Measurements from ENCODE around the gene TAS2R5. TPM values are rescaled to one million over a fixed set of nuclear protein-coding genes. Genes with fewer than 3 reads are reported as not detected.
A peak's percentile ranks its signal among the peaks of the same experiment; 100 is the strongest.

Gene TAS2R5
- total and polyA plus RNA-seq, 2 experiments from 2014 or later = 0.89 to 5.1 TPM

DNA sequence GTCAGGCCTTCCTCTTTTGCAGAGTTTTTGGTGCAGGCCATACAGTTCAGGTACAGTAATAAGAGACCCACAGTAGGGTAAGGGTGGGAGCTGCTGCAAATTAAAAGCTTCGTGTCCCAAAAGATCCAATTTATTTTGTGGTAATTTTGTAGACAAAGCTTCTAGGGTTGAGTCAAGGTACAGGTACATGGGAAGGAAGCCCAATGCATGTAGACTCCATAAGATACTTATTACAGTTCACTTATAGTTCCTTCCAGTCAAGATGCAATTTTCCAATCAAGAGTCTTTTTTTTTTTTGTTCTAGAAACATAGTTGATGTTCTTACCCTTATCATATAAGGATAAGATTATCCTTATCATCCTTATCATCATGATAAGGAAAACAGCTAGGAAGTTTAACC, 13.6 kb upstream of the TAS2R5 start, which contains the start of gene TAS2R4 (continued):
- TF ChIP-seq, protein P1, sequence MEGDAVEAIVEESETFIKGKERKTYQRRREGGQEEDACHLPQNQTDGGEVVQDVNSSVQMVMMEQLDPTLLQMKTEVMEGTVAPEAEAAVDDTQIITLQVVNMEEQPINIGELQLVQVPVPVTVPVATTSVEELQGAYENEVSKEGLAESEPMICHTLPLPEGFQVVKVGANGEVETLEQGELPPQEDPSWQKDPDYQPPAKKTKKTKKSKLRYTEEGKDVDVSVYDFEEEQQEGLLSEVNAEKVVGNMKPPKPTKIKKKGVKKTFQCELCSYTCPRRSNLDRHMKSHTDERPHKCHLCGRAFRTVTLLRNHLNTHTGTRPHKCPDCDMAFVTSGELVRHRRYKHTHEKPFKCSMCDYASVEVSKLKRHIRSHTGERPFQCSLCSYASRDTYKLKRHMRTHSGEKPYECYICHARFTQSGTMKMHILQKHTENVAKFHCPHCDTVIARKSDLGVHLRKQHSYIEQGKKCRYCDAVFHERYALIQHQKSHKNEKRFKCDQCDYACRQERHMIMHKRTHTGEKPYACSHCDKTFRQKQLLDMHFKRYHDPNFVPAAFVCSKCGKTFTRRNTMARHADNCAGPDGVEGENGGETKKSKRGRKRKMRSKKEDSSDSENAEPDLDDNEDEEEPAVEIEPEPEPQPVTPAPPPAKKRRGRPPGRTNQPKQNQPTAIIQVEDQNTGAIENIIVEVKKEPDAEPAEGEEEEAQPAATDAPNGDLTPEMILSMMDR (conservative IDR thresholded peaks at IDR 0.05; ENCODE audit: low read depth in 2 of 2) = no peak
- TF ChIP-seq EZH2 (IDR thresholded peaks at IDR 0.05; ENCODE audit: low read depth, unreplicated experiment) (no peak), STAT1 (IDR thresholded peaks at IDR 0.05; ENCODE audit: unreplicated experiment) (no peak), POLR2AphosphoS5 (IDR thresholded peaks at IDR 0.05; ENCODE audit: low read depth) (no peak), ZNF114 (CRISPR knock-in tag; IDR thresholded peaks at IDR 0.05) (no peak)
- TF ChIP-seq, protein P2, sequence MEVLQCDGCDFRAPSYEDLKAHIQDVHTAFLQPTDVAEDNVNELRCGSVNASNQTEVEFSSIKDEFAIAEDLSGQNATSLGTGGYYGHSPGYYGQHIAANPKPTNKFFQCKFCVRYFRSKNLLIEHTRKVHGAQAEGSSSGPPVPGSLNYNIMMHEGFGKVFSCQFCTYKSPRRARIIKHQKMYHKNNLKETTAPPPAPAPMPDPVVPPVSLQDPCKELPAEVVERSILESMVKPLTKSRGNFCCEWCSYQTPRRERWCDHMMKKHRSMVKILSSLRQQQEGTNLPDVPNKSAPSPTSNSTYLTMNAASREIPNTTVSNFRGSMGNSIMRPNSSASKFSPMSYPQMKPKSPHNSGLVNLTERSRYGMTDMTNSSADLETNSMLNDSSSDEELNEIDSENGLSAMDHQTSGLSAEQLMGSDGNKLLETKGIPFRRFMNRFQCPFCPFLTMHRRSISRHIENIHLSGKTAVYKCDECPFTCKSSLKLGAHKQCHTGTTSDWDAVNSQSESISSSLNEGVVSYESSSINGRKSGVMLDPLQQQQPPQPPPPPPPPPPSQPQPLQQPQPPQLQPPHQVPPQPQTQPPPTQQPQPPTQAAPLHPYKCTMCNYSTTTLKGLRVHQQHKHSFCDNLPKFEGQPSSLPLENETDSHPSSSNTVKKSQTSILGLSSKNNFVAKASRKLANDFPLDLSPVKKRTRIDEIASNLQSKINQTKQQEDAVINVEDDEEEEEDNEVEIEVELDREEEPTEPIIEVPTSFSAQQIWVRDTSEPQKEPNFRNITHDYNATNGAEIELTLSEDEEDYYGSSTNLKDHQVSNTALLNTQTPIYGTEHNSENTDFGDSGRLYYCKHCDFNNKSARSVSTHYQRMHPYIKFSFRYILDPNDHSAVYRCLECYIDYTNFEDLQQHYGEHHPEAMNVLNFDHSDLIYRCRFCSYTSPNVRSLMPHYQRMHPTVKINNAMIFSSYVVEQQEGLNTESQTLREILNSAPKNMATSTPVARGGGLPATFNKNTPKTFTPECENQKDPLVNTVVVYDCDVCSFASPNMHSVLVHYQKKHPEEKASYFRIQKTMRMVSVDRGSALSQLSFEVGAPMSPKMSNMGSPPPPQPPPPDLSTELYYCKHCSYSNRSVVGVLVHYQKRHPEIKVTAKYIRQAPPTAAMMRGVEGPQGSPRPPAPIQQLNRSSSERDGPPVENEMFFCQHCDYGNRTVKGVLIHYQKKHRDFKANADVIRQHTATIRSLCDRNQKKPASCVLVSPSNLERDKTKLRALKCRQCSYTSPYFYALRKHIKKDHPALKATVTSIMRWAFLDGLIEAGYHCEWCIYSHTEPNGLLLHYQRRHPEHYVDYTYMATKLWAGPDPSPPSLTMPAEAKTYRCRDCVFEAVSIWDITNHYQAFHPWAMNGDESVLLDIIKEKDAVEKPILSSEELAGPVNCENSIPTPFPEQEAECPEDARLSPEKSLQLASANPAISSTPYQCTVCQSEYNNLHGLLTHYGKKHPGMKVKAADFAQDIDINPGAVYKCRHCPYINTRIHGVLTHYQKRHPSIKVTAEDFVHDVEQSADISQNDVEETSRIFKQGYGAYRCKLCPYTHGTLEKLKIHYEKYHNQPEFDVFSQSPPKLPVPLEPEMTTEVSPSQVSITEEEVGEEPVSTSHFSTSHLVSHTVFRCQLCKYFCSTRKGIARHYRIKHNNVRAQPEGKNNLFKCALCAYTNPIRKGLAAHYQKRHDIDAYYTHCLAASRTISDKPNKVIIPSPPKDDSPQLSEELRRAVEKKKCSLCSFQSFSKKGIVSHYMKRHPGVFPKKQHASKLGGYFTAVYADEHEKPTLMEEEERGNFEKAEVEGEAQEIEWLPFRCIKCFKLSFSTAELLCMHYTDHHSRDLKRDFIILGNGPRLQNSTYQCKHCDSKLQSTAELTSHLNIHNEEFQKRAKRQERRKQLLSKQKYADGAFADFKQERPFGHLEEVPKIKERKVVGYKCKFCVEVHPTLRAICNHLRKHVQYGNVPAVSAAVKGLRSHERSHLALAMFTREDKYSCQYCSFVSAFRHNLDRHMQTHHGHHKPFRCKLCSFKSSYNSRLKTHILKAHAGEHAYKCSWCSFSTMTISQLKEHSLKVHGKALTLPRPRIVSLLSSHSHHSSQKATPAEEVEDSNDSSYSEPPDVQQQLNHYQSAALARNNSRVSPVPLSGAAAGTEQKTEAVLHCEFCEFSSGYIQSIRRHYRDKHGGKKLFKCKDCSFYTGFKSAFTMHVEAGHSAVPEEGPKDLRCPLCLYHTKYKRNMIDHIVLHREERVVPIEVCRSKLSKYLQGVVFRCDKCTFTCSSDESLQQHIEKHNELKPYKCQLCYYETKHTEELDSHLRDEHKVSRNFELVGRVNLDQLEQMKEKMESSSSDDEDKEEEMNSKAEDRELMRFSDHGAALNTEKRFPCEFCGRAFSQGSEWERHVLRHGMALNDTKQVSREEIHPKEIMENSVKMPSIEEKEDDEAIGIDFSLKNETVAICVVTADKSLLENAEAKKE (CRISPR knock-in tag; IDR thresholded peaks at IDR 0.05) = no peak

DNA sequence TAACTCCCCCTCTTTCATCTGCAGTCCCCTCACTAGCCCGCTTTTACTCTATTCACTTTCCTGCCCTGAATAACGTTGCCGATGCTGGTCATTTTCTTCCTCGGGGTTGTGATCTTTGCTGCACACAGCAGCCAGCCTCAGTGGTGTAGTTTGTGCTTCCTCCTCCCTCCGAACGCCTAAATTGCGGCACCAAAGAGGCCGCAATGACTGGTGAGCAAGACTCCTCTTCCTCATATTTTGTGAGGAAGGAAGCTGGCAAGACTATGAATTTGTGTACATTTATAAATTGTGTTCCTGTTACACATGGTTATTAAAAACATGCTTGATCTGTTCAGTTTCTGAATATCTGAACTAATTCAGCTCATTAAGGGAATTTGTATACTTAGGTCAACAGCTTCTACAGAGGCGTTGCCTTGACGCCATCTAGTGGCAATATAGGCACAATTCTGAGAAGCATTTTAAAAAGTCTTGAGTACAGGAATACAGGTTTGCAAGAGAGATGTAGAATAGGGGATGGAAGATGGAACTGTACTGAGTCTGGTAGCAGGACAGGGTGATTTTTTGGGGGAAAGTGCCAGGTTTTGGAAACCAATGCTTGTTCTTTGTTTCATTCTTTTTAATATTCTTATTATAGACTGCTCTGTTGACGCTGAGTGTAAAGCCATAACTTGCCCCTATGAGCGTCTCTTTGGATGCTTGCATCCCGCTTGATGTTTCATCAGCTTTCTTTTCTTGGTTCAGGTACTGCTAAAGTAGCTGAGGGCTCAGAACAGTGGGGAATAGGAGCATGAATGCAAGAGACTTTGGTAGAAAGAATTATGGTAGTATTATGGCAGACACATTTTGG, 4.1 kb upstream of the TAS2R5 start:
- H4K20me1 ChIP-seq (replicated peaks; ENCODE audit: insufficient read depth) = peaks cover 4% of the 10 kb centered on the region; the same call in 1 of the 2 replicates
- H2AFZ ChIP-seq = no peak overlapping the region
- Mint-ChIP-seq H3K4me3 (no peak overlapping the region), H3K4me1 (no peaks in the 10 kb centered on the region), H3K27ac (no peak overlapping the region), H3K9me3 (no peaks in the 10 kb centered on the region), H3K36me3 (ENCODE audit: low read depth) (no peaks in the 10 kb centered on the region; the same call in 2 of the 3 replicates), H3K27me3 (ENCODE audit: insufficient read depth, low read depth, poor library complexity) (no peaks in the 10 kb centered on the region)
- no peak overlapping the region for H3K4me2 ChIP-seq
- ATAC-seq = peak; percentile 86
- no peaks in the 10 kb centered on the region for H3K4me1 ChIP-seq (ENCODE audit: insufficient read depth)
- no peaks in the 10 kb centered on the region for H3K9me2 ChIP-seq (ENCODE audit: insufficient read depth)
- peaks cover 8% of the 10 kb centered on the region; the same call in 1 of the 2 replicates for H3K36me3 ChIP-seq (ENCODE audit: insufficient read depth)
- no peak overlapping the region for H3K27ac ChIP-seq (ENCODE audit: low read depth)
- H3K79me2 ChIP-seq (replicated peaks; ENCODE audit: insufficient read depth) = no peaks in the 10 kb centered on the region
- H3K27me3 ChIP-seq (ENCODE audit: insufficient read depth) = no peaks in the 10 kb centered on the region
- peak; percentile 76 for DNase-seq (ENCODE audit: low spot score)
- no peaks in the 10 kb centered on the region for H3F3A ChIP-seq (replicated peaks; ENCODE audit: low read depth)
- TF ChIP-seq, protein P3, sequence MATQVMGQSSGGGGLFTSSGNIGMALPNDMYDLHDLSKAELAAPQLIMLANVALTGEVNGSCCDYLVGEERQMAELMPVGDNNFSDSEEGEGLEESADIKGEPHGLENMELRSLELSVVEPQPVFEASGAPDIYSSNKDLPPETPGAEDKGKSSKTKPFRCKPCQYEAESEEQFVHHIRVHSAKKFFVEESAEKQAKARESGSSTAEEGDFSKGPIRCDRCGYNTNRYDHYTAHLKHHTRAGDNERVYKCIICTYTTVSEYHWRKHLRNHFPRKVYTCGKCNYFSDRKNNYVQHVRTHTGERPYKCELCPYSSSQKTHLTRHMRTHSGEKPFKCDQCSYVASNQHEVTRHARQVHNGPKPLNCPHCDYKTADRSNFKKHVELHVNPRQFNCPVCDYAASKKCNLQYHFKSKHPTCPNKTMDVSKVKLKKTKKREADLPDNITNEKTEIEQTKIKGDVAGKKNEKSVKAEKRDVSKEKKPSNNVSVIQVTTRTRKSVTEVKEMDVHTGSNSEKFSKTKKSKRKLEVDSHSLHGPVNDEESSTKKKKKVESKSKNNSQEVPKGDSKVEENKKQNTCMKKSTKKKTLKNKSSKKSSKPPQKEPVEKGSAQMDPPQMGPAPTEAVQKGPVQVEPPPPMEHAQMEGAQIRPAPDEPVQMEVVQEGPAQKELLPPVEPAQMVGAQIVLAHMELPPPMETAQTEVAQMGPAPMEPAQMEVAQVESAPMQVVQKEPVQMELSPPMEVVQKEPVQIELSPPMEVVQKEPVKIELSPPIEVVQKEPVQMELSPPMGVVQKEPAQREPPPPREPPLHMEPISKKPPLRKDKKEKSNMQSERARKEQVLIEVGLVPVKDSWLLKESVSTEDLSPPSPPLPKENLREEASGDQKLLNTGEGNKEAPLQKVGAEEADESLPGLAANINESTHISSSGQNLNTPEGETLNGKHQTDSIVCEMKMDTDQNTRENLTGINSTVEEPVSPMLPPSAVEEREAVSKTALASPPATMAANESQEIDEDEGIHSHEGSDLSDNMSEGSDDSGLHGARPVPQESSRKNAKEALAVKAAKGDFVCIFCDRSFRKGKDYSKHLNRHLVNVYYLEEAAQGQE (IDR thresholded peaks at IDR 0.05; ENCODE audit: unreplicated experiment) = no peak
- TF ChIP-seq, protein P1 (conservative IDR thresholded peaks at IDR 0.05; ENCODE audit: low read depth in 2 of 2) = peak; percentile 81 to 99
- no peak for TF ChIP-seq JUNB (IDR thresholded peaks at IDR 0.05; ENCODE audit: unreplicated experiment)
- H3K4me3 ChIP-seq = no peak overlapping the region

Data from GM23338 (cell line).